GM12801 (cell line): Measurements from ENCODE around the gene CCL27.

Source experiments
- TF ChIP-seq, protein P1 (sequence below): IDR thresholded peaks from one replicate; pipeline ENCODE4 v1.5.1; 2011; ENCODE audit warnings: control low read depth; ENCODE audit not compliant: insufficient read length; ENCODE audit errors: extremely low read depth

Gene CCL27

DNA sequence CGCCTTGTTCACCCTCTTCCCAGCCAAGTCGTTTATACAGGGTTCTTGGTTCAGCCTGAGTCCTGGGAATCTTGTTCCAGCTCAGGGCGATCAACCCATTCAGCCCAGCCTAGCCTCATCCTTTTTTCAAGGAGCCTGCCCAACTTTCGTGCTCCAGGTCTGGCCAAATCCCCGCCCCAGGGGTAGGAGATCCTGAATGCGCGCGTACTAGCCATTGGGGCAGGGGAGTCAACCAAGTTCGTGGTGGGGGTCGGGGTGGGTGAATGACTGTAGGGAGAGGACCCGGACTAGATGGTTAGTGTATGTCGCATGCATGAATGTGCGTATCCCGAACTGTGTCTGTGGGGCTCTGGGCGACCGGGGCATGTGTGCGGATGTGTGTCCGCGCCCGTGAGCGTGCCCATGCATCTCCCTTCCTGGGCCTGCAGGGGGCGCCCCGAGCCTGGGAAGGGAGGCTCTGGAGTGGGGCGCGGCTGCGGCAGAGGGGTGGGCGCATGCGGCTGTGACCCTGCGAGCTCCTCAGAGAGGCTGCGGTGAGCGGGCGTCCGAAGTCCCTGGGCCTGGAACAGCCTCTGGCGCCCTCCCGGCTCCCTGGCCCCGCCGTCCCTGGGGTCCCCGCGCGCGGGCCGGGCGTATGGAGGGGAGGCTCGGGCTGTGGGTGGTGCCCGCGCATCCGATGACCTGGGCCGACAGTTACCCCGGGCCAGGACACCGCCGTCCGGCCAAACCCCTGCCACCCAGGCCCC is 38.7 kb upstream of the CCL27 start:
- TF ChIP-seq, protein P1, sequence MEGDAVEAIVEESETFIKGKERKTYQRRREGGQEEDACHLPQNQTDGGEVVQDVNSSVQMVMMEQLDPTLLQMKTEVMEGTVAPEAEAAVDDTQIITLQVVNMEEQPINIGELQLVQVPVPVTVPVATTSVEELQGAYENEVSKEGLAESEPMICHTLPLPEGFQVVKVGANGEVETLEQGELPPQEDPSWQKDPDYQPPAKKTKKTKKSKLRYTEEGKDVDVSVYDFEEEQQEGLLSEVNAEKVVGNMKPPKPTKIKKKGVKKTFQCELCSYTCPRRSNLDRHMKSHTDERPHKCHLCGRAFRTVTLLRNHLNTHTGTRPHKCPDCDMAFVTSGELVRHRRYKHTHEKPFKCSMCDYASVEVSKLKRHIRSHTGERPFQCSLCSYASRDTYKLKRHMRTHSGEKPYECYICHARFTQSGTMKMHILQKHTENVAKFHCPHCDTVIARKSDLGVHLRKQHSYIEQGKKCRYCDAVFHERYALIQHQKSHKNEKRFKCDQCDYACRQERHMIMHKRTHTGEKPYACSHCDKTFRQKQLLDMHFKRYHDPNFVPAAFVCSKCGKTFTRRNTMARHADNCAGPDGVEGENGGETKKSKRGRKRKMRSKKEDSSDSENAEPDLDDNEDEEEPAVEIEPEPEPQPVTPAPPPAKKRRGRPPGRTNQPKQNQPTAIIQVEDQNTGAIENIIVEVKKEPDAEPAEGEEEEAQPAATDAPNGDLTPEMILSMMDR: no peak

DNA sequence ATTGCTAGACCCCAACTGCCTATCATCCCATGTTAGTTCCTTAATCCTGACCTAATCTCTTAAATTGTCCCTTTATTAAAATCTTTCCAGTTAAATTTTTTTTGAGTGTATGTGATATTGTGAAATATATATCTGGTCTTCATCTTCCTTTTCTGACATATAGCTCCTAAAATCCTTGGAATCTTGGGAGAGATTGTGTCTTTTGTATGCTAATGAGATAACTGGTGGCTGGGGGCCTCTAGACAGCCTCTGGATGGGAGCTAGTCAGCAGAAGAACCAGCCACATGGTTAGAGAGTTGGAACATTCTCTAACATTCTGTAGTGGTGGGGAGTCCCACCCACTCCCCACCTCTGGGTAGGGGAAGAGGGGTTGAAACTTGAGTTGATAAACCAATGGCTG is 32.4 kb upstream of the CCL27 start:
- TF ChIP-seq, protein P1: no peak

DNA sequence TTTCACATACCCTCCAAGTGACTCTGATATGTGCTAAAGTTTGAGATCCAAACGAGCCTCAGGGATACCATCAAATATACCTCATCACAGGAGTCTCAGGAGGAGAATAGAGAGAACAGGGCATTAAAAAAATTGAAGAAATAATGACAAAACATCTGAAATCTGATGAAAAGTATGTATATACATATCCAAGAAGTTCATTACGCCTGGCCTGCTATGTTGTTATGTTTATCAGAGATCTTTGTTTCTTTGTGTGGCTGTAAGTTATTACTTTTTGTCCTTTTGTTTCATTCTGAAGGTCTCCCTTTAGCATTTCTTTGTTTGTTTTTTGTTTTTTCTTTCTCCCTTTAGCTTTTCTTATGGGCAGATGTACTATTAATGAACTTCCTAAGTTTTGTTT is 31.1 kb upstream of the CCL27 start:
- TF ChIP-seq, protein P1: no peak

DNA sequence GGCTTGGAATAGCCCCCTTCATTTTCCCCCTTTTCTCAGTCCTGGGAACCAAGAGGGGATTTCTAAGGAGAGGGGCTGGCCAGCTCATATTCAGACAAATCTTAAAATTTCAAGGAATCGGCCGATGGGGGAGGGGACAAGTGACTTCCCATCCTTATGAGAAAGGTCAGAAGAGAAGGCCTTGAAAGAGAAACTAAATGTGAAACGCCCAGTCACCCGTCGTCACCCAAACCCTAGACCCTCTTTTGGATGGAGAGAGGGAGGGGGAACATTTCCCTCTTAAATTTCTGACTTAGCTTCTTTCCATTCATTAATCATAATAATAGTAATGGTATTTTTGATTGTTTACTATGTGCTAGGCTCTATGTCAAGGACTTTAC is 29.5 kb upstream of the CCL27 start:
- TF ChIP-seq, protein P1: no peak

DNA sequence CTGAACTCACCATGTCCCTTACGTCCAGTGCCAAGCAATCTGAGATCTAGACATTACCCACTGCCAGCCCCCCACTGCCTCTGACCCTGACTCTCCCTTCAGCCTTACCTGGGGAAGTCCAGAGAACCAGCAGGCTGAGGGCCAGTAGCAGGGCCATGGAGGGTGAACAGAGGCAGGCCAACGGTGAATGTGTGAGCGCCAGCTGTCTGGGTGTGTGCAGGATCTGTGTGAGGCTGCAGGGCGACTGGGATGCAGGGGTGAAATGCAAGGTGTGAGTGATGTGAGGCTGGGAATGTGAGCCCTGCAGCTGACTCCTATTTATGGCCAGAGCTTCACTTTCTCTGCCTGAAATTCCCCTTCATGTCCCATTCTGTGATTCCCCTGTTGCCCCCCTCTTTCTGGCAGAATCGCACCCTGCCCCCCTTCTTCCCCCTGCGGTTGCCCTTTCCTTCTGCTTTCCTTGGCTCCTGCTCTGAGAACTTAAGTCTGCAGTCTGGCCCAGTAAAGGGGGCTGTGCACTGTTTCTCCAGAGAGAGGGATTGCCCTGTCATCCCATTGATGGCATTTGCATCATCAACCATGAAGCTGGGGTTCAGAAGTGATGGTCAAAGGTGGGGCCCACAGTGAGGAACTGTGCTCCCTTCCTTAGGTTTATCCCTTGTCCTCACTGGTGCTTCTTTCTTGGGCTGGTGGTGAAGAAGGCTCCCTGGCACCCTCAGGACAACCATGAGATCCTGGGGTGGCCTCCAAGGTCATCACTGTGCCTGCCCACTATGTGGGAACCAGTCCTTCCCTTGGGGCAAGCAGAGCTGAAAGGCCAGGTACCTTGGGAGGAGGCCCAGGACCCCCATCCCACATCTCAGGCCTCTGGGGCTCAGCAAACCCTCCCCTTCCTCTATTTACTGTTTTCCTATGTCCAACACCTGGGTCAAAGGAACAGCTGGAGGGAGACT is 28.8 kb upstream of the CCL27 start, which contains the start of gene CCL19:
CCL19 (minus strand) TSS at position 294 of the 953 bp plus-strand sequence; CDS start at position 157, 137 bp downstream.
- TF ChIP-seq, protein P1: no peak

DNA sequence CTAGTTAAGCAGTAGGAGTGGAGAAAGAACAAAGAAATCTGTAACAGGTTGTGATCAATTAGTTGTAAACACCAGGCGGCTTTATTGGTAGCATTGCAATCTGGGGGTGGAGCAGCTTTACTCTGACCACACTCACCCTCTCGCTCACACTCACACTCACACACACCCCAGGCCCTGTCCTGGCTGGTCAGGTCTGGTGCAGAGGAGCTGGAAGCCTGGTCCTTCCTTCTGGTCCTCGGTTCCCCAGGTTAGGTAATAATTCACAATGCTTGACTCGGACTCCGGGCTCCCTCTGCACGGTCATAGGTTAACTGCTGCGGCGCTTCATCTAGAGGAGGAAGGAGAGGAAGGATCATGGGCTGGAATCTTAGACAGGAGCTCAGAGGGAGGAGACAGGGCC is 27.1 kb upstream of the CCL27 start:
- TF ChIP-seq, protein P1: no peak

DNA sequence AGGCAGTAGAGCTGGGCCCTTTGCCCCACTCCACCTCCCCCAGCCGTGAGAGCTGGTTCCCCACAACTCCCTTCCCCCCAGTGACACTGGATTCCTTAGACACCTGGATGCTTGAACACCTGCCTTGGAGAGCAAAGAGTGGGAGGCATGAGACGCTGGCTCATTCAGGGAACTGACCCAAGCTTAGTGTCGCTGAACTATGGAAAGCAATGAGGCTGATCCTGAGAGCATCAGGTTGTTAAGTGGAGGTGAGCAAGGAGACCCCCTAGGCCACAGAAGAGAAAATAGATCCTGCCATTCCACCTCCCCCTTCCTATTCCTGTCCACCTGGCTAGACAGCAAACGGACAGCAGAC is 26.6 kb upstream of the CCL27 start:
- TF ChIP-seq, protein P1: no peak
